ENCODE results near the gene PI16.

- TF ChIP-seq POLR2A (IDR thresholded peaks at IDR 0.05; ENCODE audit: extremely low read depth, insufficient read length) (no peak), CTCF (IDR thresholded peaks at IDR 0.05; ENCODE audit: low read depth, low read length) (no peak), MYC (IDR thresholded peaks at IDR 0.05; ENCODE audit: low read depth, low read length) (no peak)
These were observed 17.7 kb upstream of the PI16 start for GRCh38 chr6:36936824-36937223.

All from NB4 (cell line).